ENCODE data around the gene DHRS3.

DNA sequence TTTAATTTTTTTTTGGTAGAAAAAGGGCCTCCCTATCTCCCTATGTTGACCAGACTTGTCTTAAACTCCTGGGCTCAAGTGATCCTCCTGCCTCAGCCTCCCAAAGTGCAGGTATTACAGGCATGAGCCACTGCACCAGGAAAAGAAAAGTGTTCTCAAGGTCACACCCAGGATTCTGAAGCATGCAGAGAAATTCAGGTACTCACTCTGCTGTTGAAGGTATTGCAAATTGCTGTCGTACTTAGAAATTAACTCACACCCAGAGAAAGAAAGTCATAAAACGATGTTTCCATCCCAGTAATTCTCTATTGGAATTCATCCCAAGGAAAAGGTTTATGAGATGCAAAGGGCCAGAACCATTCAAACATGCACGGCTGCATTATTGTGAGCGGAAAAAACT, 73.7 kb downstream of the DHRS3 start:
- no peak for TF ChIP-seq CTCF (IDR thresholded peaks at IDR 0.05 in 2 of 3, conservative IDR thresholded peaks at IDR 0.05 in 1 of 3; ENCODE audit: borderline replicate concordance in 1 of 3, insufficient read depth in 1 of 3, low read depth in 2 of 3, low read length in 2 of 3)
- TF ChIP-seq POLR2A (IDR thresholded peaks at IDR 0.05; ENCODE audit: borderline replicate concordance, extremely low read depth, insufficient read depth, insufficient read length): no peak
- TF ChIP-seq TCF7L2 (IDR thresholded peaks at IDR 0.05; ENCODE audit: borderline replicate concordance, extremely low read depth, insufficient read depth, insufficient read length): no peak
- no peak for TF ChIP-seq SP1 (IDR thresholded peaks at IDR 0.05; ENCODE audit: low read depth)
- TF ChIP-seq EGR1 (IDR thresholded peaks at IDR 0.05; ENCODE audit: low read depth): no peak

Data from HCT116 (cell line).